Fibroblast of the aortic adventitia (primary cell): ENCODE results near the gene PLXNA4. TPM values are rescaled to one million over a fixed set of nuclear protein-coding genes. Genes with fewer than 3 reads are reported as not detected.

Source experiments
- DNase-seq: peaks from one replicate; pipeline ENCODE4 v3.0.0-alpha.2; 2010; ENCODE audit warnings: low read depth
- H3K4me3 ChIP-seq: 2 replicates; pipeline ENCODE4 v1.5.1; 2011; ENCODE audit warnings: low read depth, mild to moderate bottlenecking, control low read depth, low read length, moderate library complexity
- total RNA-seq: library from RNA; depleted of rRNA; stranded (reverse); fragments of >200 nt; gene quantifications from 2 replicates; pipeline ENCODE4 v1.2.3, GENCODE V29; 2012; ENCODE audit warnings: low replicate concordance
- TF ChIP-seq, protein P1 (sequence below): IDR thresholded peaks from 2 replicates; pipeline ENCODE4 v1.5.1; 2011; ENCODE audit warnings: mild to moderate bottlenecking, low read length, control low read depth, inconsistent platforms; ENCODE audit not compliant: insufficient read depth

Gene PLXNA4
- total RNA-seq, 1 donor, result 3.0 TPM

- DNase-seq, result no peak
- no peak overlapping the region for H3K4me3 ChIP-seq
- TF ChIP-seq, protein P1, sequence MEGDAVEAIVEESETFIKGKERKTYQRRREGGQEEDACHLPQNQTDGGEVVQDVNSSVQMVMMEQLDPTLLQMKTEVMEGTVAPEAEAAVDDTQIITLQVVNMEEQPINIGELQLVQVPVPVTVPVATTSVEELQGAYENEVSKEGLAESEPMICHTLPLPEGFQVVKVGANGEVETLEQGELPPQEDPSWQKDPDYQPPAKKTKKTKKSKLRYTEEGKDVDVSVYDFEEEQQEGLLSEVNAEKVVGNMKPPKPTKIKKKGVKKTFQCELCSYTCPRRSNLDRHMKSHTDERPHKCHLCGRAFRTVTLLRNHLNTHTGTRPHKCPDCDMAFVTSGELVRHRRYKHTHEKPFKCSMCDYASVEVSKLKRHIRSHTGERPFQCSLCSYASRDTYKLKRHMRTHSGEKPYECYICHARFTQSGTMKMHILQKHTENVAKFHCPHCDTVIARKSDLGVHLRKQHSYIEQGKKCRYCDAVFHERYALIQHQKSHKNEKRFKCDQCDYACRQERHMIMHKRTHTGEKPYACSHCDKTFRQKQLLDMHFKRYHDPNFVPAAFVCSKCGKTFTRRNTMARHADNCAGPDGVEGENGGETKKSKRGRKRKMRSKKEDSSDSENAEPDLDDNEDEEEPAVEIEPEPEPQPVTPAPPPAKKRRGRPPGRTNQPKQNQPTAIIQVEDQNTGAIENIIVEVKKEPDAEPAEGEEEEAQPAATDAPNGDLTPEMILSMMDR, result no peak
Observed at GRCh38 chr7:132446666-132447278, 129.5 kb downstream of the PLXNA4 start.

- no peak for DNase-seq
- TF ChIP-seq, protein P1, result no peak
Observed at GRCh38 chr7:132446260-132446659, 130.0 kb downstream of the PLXNA4 start.

GRCh38 chr7:132443761-132444520 lies 132.3 kb downstream of the PLXNA4 start:
- H3K4me3 ChIP-seq, result no peak overlapping the region
- DNase-seq, result no peak
- TF ChIP-seq, protein P1, result no peak

More at GRCh38 chr7:132446260-132446659, 130.0 kb downstream of the PLXNA4 start:
- no peak overlapping the region for H3K4me3 ChIP-seq

DNA sequence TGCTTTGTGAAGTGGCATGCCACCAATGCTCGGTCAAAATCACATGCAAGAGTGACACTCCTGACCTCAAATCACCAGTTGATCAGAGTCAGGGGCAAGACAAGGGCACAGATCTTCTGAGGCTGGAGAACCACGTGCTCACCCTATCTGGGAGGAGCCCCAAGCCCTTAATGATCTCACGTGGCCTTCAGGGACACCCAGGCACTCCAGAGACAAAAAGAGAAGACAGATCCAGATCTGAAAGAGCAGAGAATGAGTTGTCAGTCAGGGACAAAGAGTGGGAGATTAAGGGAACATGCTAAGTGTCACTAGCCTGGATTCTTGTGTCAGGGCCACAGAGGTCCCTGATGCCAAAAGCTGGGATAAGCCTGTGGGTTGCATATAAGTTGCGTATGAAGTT lies 134.3 kb downstream of the PLXNA4 start:
- TF ChIP-seq, protein P1, result no peak
- no peak overlapping the region for H3K4me3 ChIP-seq
- no peak for DNase-seq

DNA sequence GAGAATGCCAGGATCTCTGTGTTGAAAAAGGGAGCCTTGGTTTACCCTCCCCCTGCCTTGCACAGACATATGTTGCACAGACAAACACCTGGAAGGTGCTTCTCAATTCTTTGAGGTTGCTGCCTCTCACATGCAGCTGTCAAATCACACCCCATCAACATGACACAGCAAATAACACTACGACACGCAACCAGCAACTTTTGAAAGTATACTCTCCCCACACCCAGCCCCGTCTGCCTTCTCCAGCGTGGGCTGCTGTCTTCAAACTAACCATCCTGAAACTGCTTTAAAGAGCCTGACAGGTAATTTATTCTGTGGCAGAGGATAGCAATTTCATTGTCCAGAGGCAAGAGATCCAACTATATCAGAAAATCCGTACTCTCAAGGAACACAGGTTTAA lies 136.1 kb downstream of the PLXNA4 start:
- DNase-seq, result no peak
- H3K4me3 ChIP-seq, result no peak overlapping the region
- TF ChIP-seq, protein P1, result no peak

- DNase-seq, result no peak
- TF ChIP-seq, protein P1, result no peak
- H3K4me3 ChIP-seq, result no peak overlapping the region
Observed at GRCh38 chr7:132438926-132439325, 137.3 kb downstream of the PLXNA4 start.
